ACC112 (cell line): Measurements from ENCODE around the gene CSHL1.

Experiments used
- H2AFZ ChIP-seq: fragments of 200-600 bp; sonication (generic); one replicate; pipeline ENCODE4 v1.6.0; 2017; ENCODE audit warnings: antibody characterized with exemption, low read length; ENCODE audit not compliant: unreplicated experiment
- H3K27ac ChIP-seq: fragments of 200-600 bp; sonication (generic); 2 replicates; pipeline ENCODE4 v1.5.1; 2014; ENCODE audit warnings: low read depth, mild to moderate bottlenecking, antibody characterized with exemption, low read length, moderate library complexity
- H3K27me3 ChIP-seq: fragments of 200-600 bp; sonication (generic); 2 replicates; pipeline ENCODE4 v1.6.1; 2014; ENCODE audit warnings: mild to moderate bottlenecking, antibody characterized with exemption, low read length, moderate library complexity, mixed read lengths; ENCODE audit not compliant: insufficient read depth
- H3K36me3 ChIP-seq: fragments of 200-600 bp; sonication (generic); 2 replicates; pipeline ENCODE4 v1.6.1; 2016; ENCODE audit warnings: mild to moderate bottlenecking, antibody characterized with exemption, low read length, moderate library complexity, mixed read lengths; ENCODE audit not compliant: insufficient read depth
- H3K4me1 ChIP-seq: fragments of 200-600 bp; sonication (generic); one replicate; pipeline ENCODE4 v1.6.1; 2016; ENCODE audit warnings: low read length, mixed read lengths; ENCODE audit not compliant: insufficient read depth, unreplicated experiment, control insufficient read depth
- H3K4me3 ChIP-seq: fragments of 200-600 bp; sonication (generic); 2 replicates; pipeline ENCODE4 v1.5.1; 2014; ENCODE audit warnings: mild to moderate bottlenecking, low read depth, low read length
- H3K79me2 ChIP-seq: fragments of 200-600 bp; sonication (generic); one replicate; pipeline ENCODE4 v1.6.0; 2016; ENCODE audit warnings: low read length; ENCODE audit not compliant: control insufficient read depth, unreplicated experiment, insufficient read depth

The CSHL1 gene

GRCh38 chr17:63911041-63911635 is at the start of gene CSHL1:
Gene CSHL1 (minus strand): TSS chr17:63911258. CDS start chr17:63911196, 62 bp downstream.
- Histone ChIP-seq H3K27me3 (peaks cover 14% of the 10 kb centered on the region), H3K36me3 (no peaks in the 10 kb centered on the region), H3K27ac (no peak within 1 kb of the TSS), H3K79me2 (no peaks in the 10 kb centered on the region), H2AFZ (no peak within 1 kb of the TSS), H3K4me3 (no peak within 1 kb of the TSS), H3K4me1 (no peaks in the 10 kb centered on the region)

GRCh38 chr17:63960430-63960829 is 49.4 kb upstream of the CSHL1 start:
- Histone ChIP-seq H3K79me2 (no peaks in the 10 kb centered on the region), H3K4me3 (no peak overlapping the region), H2AFZ (no peak overlapping the region)

GRCh38 chr17:63960006-63960405 is 48.9 kb upstream of the CSHL1 start:
- H3K4me3 ChIP-seq = no peak overlapping the region
- no peaks in the 10 kb centered on the region for H3K79me2 ChIP-seq
- no peaks in the 10 kb centered on the region for H3K36me3 ChIP-seq
- H3K4me1 ChIP-seq = no peaks in the 10 kb centered on the region
- no peak overlapping the region for H2AFZ ChIP-seq
- H3K27me3 ChIP-seq = no peaks in the 10 kb centered on the region
- H3K27ac ChIP-seq = no peak overlapping the region

More at GRCh38 chr17:63960430-63960829, 49.4 kb upstream of the CSHL1 start:
- no peaks in the 10 kb centered on the region for H3K36me3 ChIP-seq
- H3K4me1 ChIP-seq = no peaks in the 10 kb centered on the region
- no peaks in the 10 kb centered on the region for H3K27me3 ChIP-seq
- no peak overlapping the region for H3K27ac ChIP-seq

- Histone ChIP-seq H2AFZ (no peak overlapping the region), H3K4me1 (no peaks in the 10 kb centered on the region), H3K27me3 (no peaks in the 10 kb centered on the region)
These were observed 45.4 kb upstream of the CSHL1 start for GRCh38 chr17:63956296-63956920.

GRCh38 chr17:63955791-63956190 is 44.7 kb upstream of the CSHL1 start:
- H3K4me3 ChIP-seq = no peak overlapping the region
- H3K4me1 ChIP-seq = no peaks in the 10 kb centered on the region
- no peaks in the 10 kb centered on the region for H3K36me3 ChIP-seq
- no peaks in the 10 kb centered on the region for H3K79me2 ChIP-seq
- no peaks in the 10 kb centered on the region for H3K27me3 ChIP-seq
- no peak overlapping the region for H2AFZ ChIP-seq
- no peak overlapping the region for H3K27ac ChIP-seq

More at GRCh38 chr17:63956296-63956920, 45.4 kb upstream of the CSHL1 start:
- H3K79me2 ChIP-seq = no peaks in the 10 kb centered on the region
- H3K36me3 ChIP-seq = no peaks in the 10 kb centered on the region
- no peak overlapping the region for H3K27ac ChIP-seq
- no peak overlapping the region for H3K4me3 ChIP-seq

GRCh38 chr17:63955232-63955631 is 44.2 kb upstream of the CSHL1 start:
- H2AFZ ChIP-seq = no peak overlapping the region
- H3K79me2 ChIP-seq = no peaks in the 10 kb centered on the region
- no peak overlapping the region for H3K4me3 ChIP-seq
- no peaks in the 10 kb centered on the region for H3K4me1 ChIP-seq
- H3K36me3 ChIP-seq = no peaks in the 10 kb centered on the region
- no peaks in the 10 kb centered on the region for H3K27me3 ChIP-seq
- no peak overlapping the region for H3K27ac ChIP-seq

GRCh38 chr17:63954402-63955063 is 43.5 kb upstream of the CSHL1 start:
- no peak overlapping the region for H2AFZ ChIP-seq

GRCh38 chr17:63950940-63951907 is 40.2 kb upstream of the CSHL1 start:
- no peak overlapping the region for H2AFZ ChIP-seq
- no peaks in the 10 kb centered on the region for H3K27me3 ChIP-seq
- H3K27ac ChIP-seq = no peak overlapping the region
- H3K4me1 ChIP-seq = no peaks in the 10 kb centered on the region
- no peaks in the 10 kb centered on the region for H3K79me2 ChIP-seq
- H3K4me3 ChIP-seq = no peak overlapping the region
- H3K36me3 ChIP-seq = no peaks in the 10 kb centered on the region

More at GRCh38 chr17:63954402-63955063, 43.5 kb upstream of the CSHL1 start:
- Histone ChIP-seq H3K79me2 (no peaks in the 10 kb centered on the region), H3K4me1 (no peaks in the 10 kb centered on the region), H3K36me3 (no peaks in the 10 kb centered on the region), H3K27ac (no peak overlapping the region), H3K4me3 (no peak overlapping the region), H3K27me3 (no peaks in the 10 kb centered on the region)

GRCh38 chr17:63949576-63950250 is 38.7 kb upstream of the CSHL1 start:
- no peaks in the 10 kb centered on the region for H3K27me3 ChIP-seq
- H3K4me3 ChIP-seq = no peak overlapping the region
- no peaks in the 10 kb centered on the region for H3K36me3 ChIP-seq
- H2AFZ ChIP-seq = no peak overlapping the region
- no peaks in the 10 kb centered on the region for H3K4me1 ChIP-seq
- no peak overlapping the region for H3K27ac ChIP-seq
- H3K79me2 ChIP-seq = no peaks in the 10 kb centered on the region

- Histone ChIP-seq H3K79me2 (no peaks in the 10 kb centered on the region), H3K36me3 (no peaks in the 10 kb centered on the region), H2AFZ (no peak overlapping the region), H3K27ac (no peak overlapping the region), H3K4me3 (no peak overlapping the region), H3K27me3 (no peaks in the 10 kb centered on the region), H3K4me1 (no peaks in the 10 kb centered on the region)
These were observed 37.5 kb upstream of the CSHL1 start for GRCh38 chr17:63948521-63948920.
